ENCODE measurements around the gene SPRTN. TPM values are rescaled to one million over a fixed set of nuclear protein-coding genes. Genes with fewer than 3 reads are reported as not detected.

The SPRTN gene
- total and polyA plus RNA-seq, 2 of the 4 experiments (the other 2 are of a cell fraction): 6.5 to 17.4 TPM

DNA sequence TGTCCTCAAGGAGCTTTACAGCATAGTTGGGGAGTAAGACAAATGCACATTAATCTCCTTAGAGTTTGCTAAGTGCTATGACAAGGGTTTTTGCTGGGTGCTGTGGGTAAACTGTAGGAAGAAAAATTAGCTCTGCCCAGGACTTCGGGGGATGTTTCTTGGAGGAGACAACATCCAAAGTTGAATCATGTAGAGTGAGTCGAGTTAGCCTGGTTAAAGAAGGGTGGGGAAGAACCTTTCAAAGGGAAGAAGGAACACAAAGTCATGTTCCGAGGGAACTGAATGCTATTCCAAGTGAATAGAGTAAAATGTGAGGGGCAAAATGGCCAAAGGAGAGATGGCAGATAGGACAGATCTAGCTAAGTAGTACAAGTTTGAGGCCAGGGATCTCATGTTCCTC lies 17.1 kb downstream of the SPRTN start:
- Histone ChIP-seq H3K9me3 (ENCODE audit: control insufficient read depth, insufficient read depth, low read length) (no peaks in the 10 kb centered on the region), H3K4me2 (ENCODE audit: low read depth, low read length) (peak overlapping the region; percentile 20; the same call in 1 of the 2 replicates), H3K79me1 (ENCODE audit: low read depth in 1 of 2, low read length in 2 of 2) (peaks cover 11 to 12% of the 10 kb centered on the region in 2 experiments), H2BK5ac (ENCODE audit: low read depth, low read length, poor library complexity, severe bottlenecking) (peak overlapping the region; percentile 66), H3K4me3 (ENCODE audit: insufficient read depth, low read depth, low read length) (no peak overlapping the region), H3K9ac (ENCODE audit: low read depth, low read length) (peak overlapping the region; percentile 42; the same call in 1 of the 2 replicates), H4K20me1 (ENCODE audit: insufficient read depth, low read length) (no peaks in the 10 kb centered on the region), H4K8ac (ENCODE audit: low read depth in 2 of 2, low read length in 2 of 2) (peak overlapping the region in 1 of 2 experiments; percentile 41; a peak in 2 of 4 replicates), H3K4ac (ENCODE audit: low read depth, low read length) (peak overlapping the region; percentile 79; the same call in 1 of the 2 replicates), H3K27me3 (ENCODE audit: control insufficient read depth, insufficient read depth, low read length) (no peaks in the 10 kb centered on the region), H3K36me3 (ENCODE audit: control insufficient read depth, insufficient read depth, low read length) (peaks cover 3% of the 10 kb centered on the region; the same call in 1 of the 2 replicates), H3K56ac (ENCODE audit: extremely low read depth, insufficient read depth, low read length) (no peak overlapping the region), H2BK120ac (ENCODE audit: low read depth, low read length) (peak overlapping the region; percentile 21; the same call in 1 of the 2 replicates), H3K4me1 (ENCODE audit: control insufficient read depth, insufficient read depth, low read length) (peaks cover 5% of the 10 kb centered on the region), H3K27ac (ENCODE audit: insufficient read depth, low read length) (peak overlapping the region; percentile 71; the same call in 1 of the 2 replicates), H2BK15ac (ENCODE audit: low read depth, low read length) (no peak overlapping the region), H2AK9ac (replicated peaks; ENCODE audit: low read depth, low read length, poor library complexity) (no peak overlapping the region), H4K91ac (ENCODE audit: insufficient read depth, low read depth, low read length) (peak overlapping the region; percentile 38; the same call in 1 of the 2 replicates), H3K14ac (replicated peaks; ENCODE audit: low read depth, low read length) (no peak overlapping the region; the same call in 1 of the 2 replicates), H3K23ac (ENCODE audit: low read depth, low read length) (peak overlapping the region; percentile 35; the same call in 1 of the 2 replicates), H2AK5ac (ENCODE audit: low read depth, low read length) (no peak overlapping the region; the same call in 1 of the 2 replicates), H2AFZ (replicated peaks; ENCODE audit: low read length, poor library complexity) (no peak overlapping the region), H4K5ac (ENCODE audit: low read depth, low read length) (peak overlapping the region; percentile 39; the same call in 1 of the 2 replicates), H2BK20ac (ENCODE audit: low read depth, low read length) (peak overlapping the region; percentile 34; the same call in 1 of the 2 replicates), H3K9me1 (ENCODE audit: insufficient read depth, low read length) (no peaks in the 10 kb centered on the region), H3K18ac (ENCODE audit: low read depth, low read length) (no peak overlapping the region)
- ATAC-seq (ENCODE audit: low read depth) (peak; percentile 27), DNase-seq (peak; percentile 24)
- ChIA-PET POLR2A (ENCODE audit: unreplicated experiment) (no interaction called here), CTCF (interaction anchor here (0.6 to 1.0 kb wide), 4 partner anchors 12 to 1053 kb away, joined by 3 to 4 read pairs (median 4); no protein-coding TSS in a partner anchor)
- WGBS, 2 experiments (ENCODE audit: extremely low coverage in 2 of 2, insufficient read length in 1 of 2): 80% methylated on average over 1 of the region's 3 CpGs; no CpG with 5 or more reads in 1 of the 2 experiments
- dilution Hi-C loops (cut with HindIII; ENCODE audit: low sequenced_read_pairs, unreplicated experiment) (no loop called here), in situ Hi-C loops (cut with MboI; ENCODE audit: low sequenced_read_pairs) (no loop called here), intact Hi-C loops (cut with micrococcal nuclease) (loop anchor here (5.0 kb wide), 1 partner anchor 402 kb away; no protein-coding TSS in a partner anchor)
- BruUV-seq (replicated peaks): no TSS peak
- TF ChIP-seq RFX5 (IDR thresholded peaks at IDR 0.05; ENCODE audit: low read depth, low read length): no peak
